Uterus (tissue), 2 donors: ENCODE data around the gene ACSS1.

ENCODE experiments used
- CTCF ChIP-seq, 4 experiments: fragments of 200-600 bp in 2 of 4; fragments of 450-650 bp in 2 of 4; sonication (generic) in 2 of 4; IDR thresholded peaks; one replicate each; pipeline ENCODE4 v1.5.1; 2016 to 2019; ENCODE audit warnings: antibody characterized with exemption in 4 of 4, mild to moderate bottlenecking in 2 of 4, moderate library complexity in 1 of 4
- POLR2A ChIP-seq, 2 donors: fragments of 450-650 bp; IDR thresholded peaks; one replicate each; pipeline ENCODE4 v1.6.1; 2016; ENCODE audit warnings: antibody characterized with exemption in 2 of 2, mild to moderate bottlenecking in 1 of 2, moderate library complexity in 1 of 2

GRCh38 chr20:24969186-24970029 lies 88.5 kb downstream of the ACSS1 start:
- TF ChIP-seq POLR2A (IDR thresholded peaks at IDR 0.05) (no peak), CTCF (IDR thresholded peaks at IDR 0.05) (no peak)
